H1 (cell line): ENCODE measurements around the gene C8B. TPM values are rescaled to one million over a fixed set of nuclear protein-coding genes. Genes with fewer than 3 reads are reported as not detected.

Experiments
- CTCF ChIA-PET: fragments of 300-600 bp; sonication (Branson Sonifier 250); formaldehyde crosslinking; loops from one replicate; lab custom pipeline; 2021; ENCODE audit not compliant: partially characterized antibody; lab: Charles Lee
- POLR2A ChIA-PET: fragments of 300-600 bp; sonication (Branson Sonifier 250); formaldehyde crosslinking; loops from one replicate; lab custom pipeline; 2021; ENCODE audit warnings: inconsistent platforms; ENCODE audit not compliant: partially characterized antibody; lab: Charles Lee
- DNase-seq, 2 experiments: peaks; one replicate each; pipeline versions ENCODE4 v3.0.0 to v3.0.0-alpha.2; 2010 to 2022; ENCODE audit warnings: low spot score in 2 of 2, low read depth in 1 of 2, mixed read lengths in 1 of 2
- FAIRE-seq: peaks from 2 replicates; lab custom pipeline; 2011; peaks lifted over from hg19 to GRCh38; lab: Jason Lieb, UNC
- H2AFZ ChIP-seq: 2 replicates; pipeline ENCODE4 v1.8.1; 2012; ENCODE audit warnings: low read length, inconsistent platforms
- H2AK5ac ChIP-seq: 2 replicates; pipeline ENCODE4 v1.6.1; 2013; ENCODE audit warnings: low read depth, low read length
- H2BK120ac ChIP-seq: replicated peaks from 2 replicates; pipeline ENCODE3; 2013; ENCODE audit warnings: low read depth, low read length, inconsistent platforms
- H2BK12ac ChIP-seq: 2 replicates; pipeline ENCODE4 v1.6.1; 2013; ENCODE audit warnings: low read depth, low read length
- H2BK15ac ChIP-seq: 2 replicates; pipeline ENCODE4 v1.6.1; 2013; ENCODE audit warnings: low read length
- H2BK20ac ChIP-seq: 2 replicates; pipeline ENCODE4 v1.6.1; 2013; ENCODE audit warnings: low read length
- H2BK5ac ChIP-seq: 2 replicates; pipeline ENCODE4 v1.6.1; 2013; ENCODE audit warnings: low read depth, low read length
- H3K14ac ChIP-seq: 2 replicates; pipeline ENCODE4 v1.6.1; 2013; ENCODE audit warnings: inconsistent platforms; ENCODE audit not compliant: insufficient read length
- H3K18ac ChIP-seq: 2 replicates; pipeline ENCODE4 v1.6.1; 2013; ENCODE audit warnings: low read length; ENCODE audit errors: extremely low read depth
- H3K23ac ChIP-seq: 2 replicates; pipeline ENCODE4 v1.6.1; 2013; ENCODE audit warnings: inconsistent platforms; ENCODE audit not compliant: insufficient read length
- H3K23me2 ChIP-seq: 2 replicates; pipeline ENCODE4 v1.6.1; 2013; ENCODE audit warnings: low read depth, low read length
- H3K27ac ChIP-seq: 2 replicates; pipeline ENCODE4 v1.6.1; 2011; ENCODE audit warnings: low read depth, low read length, inconsistent platforms
- H3K27me3 ChIP-seq, 4 experiments: replicated peaks in 1 of 4; 1 replicate in 1 of 4; 2 replicates in 3 of 4; pipeline versions ENCODE4 v1.6.1 to v1.8.1; 2011 to 2013; ENCODE audit warnings: low read length in 3 of 4, mild to moderate bottlenecking in 3 of 4, inconsistent platforms in 2 of 4, mixed read lengths in 2 of 4, moderate library complexity in 1 of 4; ENCODE audit not compliant: control insufficient read depth in 3 of 4, insufficient read depth in 3 of 4; ENCODE audit errors: extremely low read depth in 1 of 4
- H3K36me3 ChIP-seq, 4 experiments: 2 replicates each; pipeline versions ENCODE4 v1.6.1 to v1.8.1; 2011 to 2013; ENCODE audit warnings: mild to moderate bottlenecking in 4 of 4, low read length in 3 of 4, moderate library complexity in 2 of 4, control low read depth in 1 of 4, inconsistent platforms in 1 of 4; ENCODE audit not compliant: insufficient read depth in 4 of 4, control insufficient read depth in 2 of 4
- H3K4ac ChIP-seq: replicated peaks from 2 replicates; pipeline ENCODE3; 2013; ENCODE audit warnings: low read length, low read depth, mixed read lengths, inconsistent platforms; ENCODE audit not compliant: insufficient read length
- H3K4me1 ChIP-seq, 4 experiments: replicated peaks in 1 of 4; 1 replicate in 1 of 4; 2 replicates in 3 of 4; pipeline versions ENCODE4 v1.6.1 to v1.8.1; 2011 to 2013; ENCODE audit warnings: low read length in 3 of 4, inconsistent platforms in 2 of 4, mixed read lengths in 1 of 4; ENCODE audit not compliant: insufficient read depth in 4 of 4, control insufficient read depth in 3 of 4
- H3K4me2 ChIP-seq, 2 experiments: 2 replicates each; pipeline versions ENCODE4 v1.6.1 to v1.8.1; 2011 to 2013; ENCODE audit warnings: low read depth in 2 of 2, low read length in 2 of 2, control low read depth in 1 of 2, inconsistent platforms in 1 of 2, mild to moderate bottlenecking in 1 of 2; ENCODE audit not compliant: insufficient read depth in 1 of 2
- H3K4me3 ChIP-seq, 4 experiments: fragments of 200-600, 300-600 bp in 1 of 4; sonication (generic), shearing (Covaris generic), sonication (Bioruptor Twin) in 1 of 4; 2 replicates each; pipeline versions ENCODE4 v1.5.1 to v1.8.1; 2011 to 2016; ENCODE audit warnings: low read length in 4 of 4, low read depth in 3 of 4, control low read depth in 2 of 4, inconsistent platforms in 2 of 4, mild to moderate bottlenecking in 2 of 4, mixed read lengths in 1 of 4, moderate library complexity in 1 of 4; ENCODE audit not compliant: insufficient read depth in 2 of 4; ENCODE audit errors: extremely low read depth in 1 of 4
- H3K56ac ChIP-seq: replicated peaks from 2 replicates; pipeline ENCODE3; 2013; ENCODE audit warnings: low read depth, mild to moderate bottlenecking, mixed read lengths, low read length, inconsistent platforms; ENCODE audit not compliant: insufficient read length
- H3K79me1 ChIP-seq: 2 replicates; pipeline ENCODE4 v1.6.1; 2013; ENCODE audit warnings: low read depth, low read length, control low read depth
- H3K79me2 ChIP-seq, 2 experiments: 2 replicates each; pipeline versions ENCODE4 v1.6.1 to v1.8.1; 2012 to 2013; ENCODE audit warnings: low read length in 2 of 2, mild to moderate bottlenecking in 2 of 2, inconsistent platforms in 1 of 2; ENCODE audit not compliant: insufficient read depth in 2 of 2, control insufficient read depth in 1 of 2
- H3K9ac ChIP-seq, 4 experiments: replicated peaks in 1 of 4; 1 replicate in 1 of 4; 2 replicates in 3 of 4; pipeline versions ENCODE4 v1.6.1 to v1.8.1; 2011 to 2013; ENCODE audit warnings: low read depth in 3 of 4, low read length in 3 of 4, control low read depth in 2 of 4, mild to moderate bottlenecking in 2 of 4, moderate library complexity in 2 of 4, inconsistent platforms in 1 of 4; ENCODE audit errors: extremely low read depth in 1 of 4
- H3K9me3 ChIP-seq, 2 experiments: 2 replicates each; pipeline versions ENCODE4 v1.6.1 to v1.8.1; 2012 to 2013; ENCODE audit warnings: mild to moderate bottlenecking in 2 of 2, moderate library complexity in 2 of 2, control low read depth in 1 of 2, inconsistent platforms in 1 of 2, low read depth in 1 of 2, low read length in 1 of 2, mixed read lengths in 1 of 2; ENCODE audit not compliant: insufficient read depth in 2 of 2
- H4K20me1 ChIP-seq, 2 experiments: replicated peaks in 1 of 2; 2 replicates each; pipeline versions ENCODE3 to v1.8.1; 2011 to 2013; ENCODE audit warnings: inconsistent platforms in 2 of 2, low read length in 2 of 2, mild to moderate bottlenecking in 1 of 2; ENCODE audit not compliant: insufficient read depth in 2 of 2, control insufficient read depth in 1 of 2
- H4K5ac ChIP-seq: 2 replicates; pipeline ENCODE4 v1.6.1; 2013; ENCODE audit warnings: low read length, low read depth, mixed read lengths, inconsistent platforms; ENCODE audit not compliant: insufficient read length
- H4K8ac ChIP-seq: 2 replicates; pipeline ENCODE4 v1.8.0; 2013; ENCODE audit warnings: mild to moderate bottlenecking, moderate library complexity, low read length, inconsistent platforms; ENCODE audit not compliant: insufficient read depth; ENCODE audit errors: extremely low read depth
- H4K91ac ChIP-seq: replicated peaks from 2 replicates; pipeline ENCODE3; 2013; ENCODE audit warnings: low read length, mixed read lengths, inconsistent platforms; ENCODE audit not compliant: insufficient read length
- GTF2F1 ChIP-seq: IDR thresholded peaks from 2 replicates; pipeline ENCODE4 v1.6.1; 2012; ENCODE audit warnings: low read depth, low read length, improper control_type of control experiment, borderline replicate concordance
- RAD21 ChIP-seq, 2 experiments: IDR thresholded peaks in 1 of 2; conservative IDR thresholded peaks in 1 of 2; 2 replicates each; pipeline ENCODE4 v1.6.1; 2011; ENCODE audit warnings: low read depth in 2 of 2, low read length in 2 of 2, improper control_type of control experiment in 1 of 2, inconsistent platforms in 1 of 2, mild to moderate bottlenecking in 1 of 2, moderate library complexity in 1 of 2
- SIN3A ChIP-seq, 2 experiments: IDR thresholded peaks in 1 of 2; conservative IDR thresholded peaks in 1 of 2; 2 replicates each; pipeline ENCODE4 v1.6.1; 2011 to 2012; ENCODE audit warnings: low read length in 2 of 2, improper control_type of control experiment in 1 of 2, low read depth in 1 of 2, mild to moderate bottlenecking in 1 of 2
- SIRT6 ChIP-seq: IDR thresholded peaks from one replicate; pipeline ENCODE4 v1.7.1; 2012; ENCODE audit warnings: low read length, inconsistent platforms
- SUZ12 ChIP-seq: fragments of 200-600 bp; sonication (generic); IDR thresholded peaks from 2 replicates; pipeline ENCODE4 v1.6.1; 2012; ENCODE audit warnings: mild to moderate bottlenecking, inconsistent platforms, low read length, moderate library complexity, mixed read lengths
- TAF1 ChIP-seq: IDR thresholded peaks from 2 replicates; pipeline ENCODE4 v1.6.1; 2011; ENCODE audit warnings: mild to moderate bottlenecking, low read depth, low read length
- WGBS, 2 experiments: shearing (Covaris generic) in 1 of 2; methylation state at CpG; one replicate each; pipeline versions ENCODE4 v1.1.6 to v1.1.7; 2013 to 2015; ENCODE audit warnings: low lambda C conversion rate in 2 of 2, mixed read lengths in 2 of 2, inconsistent platforms in 1 of 2, low coverage in 1 of 2, missing lambda C conversion rate in 1 of 2; ENCODE audit not compliant: insufficient replicate concordance in 2 of 2, insufficient coverage in 1 of 2, insufficient read length in 1 of 2; ENCODE audit errors: extremely low coverage in 1 of 2, missing lambda C conversion rate in 1 of 2; 5-methylcytosine and 5-hydroxymethylcytosine counted together
- polyA plus RNA-seq, 7 experiments: library from polyadenylated mRNA; depleted of rRNA in 3 of 7; stranded (reverse) in 5 of 7; unstranded in 2 of 7; fragments of >200 nt in 5 of 7; fragments of 200-250 nt in 2 of 7; gene quantifications; 1 replicate in 5 of 7; 2 replicates in 1 of 7; 4 replicates in 1 of 7; pipeline versions ENCODE4 v1.2.1 to v1.2.3, GENCODE V29; 2011 to 2013; ENCODE audit warnings: missing spikeins in 2 of 7, mixed read lengths in 2 of 7
- total RNA-seq: library from RNA; stranded (reverse); fragmentation: NEBNext Ultra II Directional; extraction: Animal tissue kit (Norgen Biotek cat#: 25700); gene quantifications from 2 replicates; pipeline ENCODE4 v1.2.1, GENCODE V29; 2021

C8B gene
- total and polyA plus RNA-seq, 2 of the 8 experiments (the other 6 are each of a cell fraction or from before 2014, with no cell fraction given) = not detected

GRCh38 chr1:56880774-56881173, 85.0 kb downstream of the C8B start:
- CTCF ChIA-PET = interaction anchor here (0.7 to 0.9 kb wide), 2 partner anchors 49 to 86 kb away, joined by 3 read pairs; no protein-coding TSS in a partner anchor
- H3K36me3 ChIP-seq = no peaks in the 10 kb centered on the region

More at GRCh38 chr1:56880774-56881173, 85.0 kb downstream of the C8B start:
- Histone ChIP-seq H3K4me1 (no peaks in the 10 kb centered on the region), H3K4ac (no peak overlapping the region), H3K14ac (no peak overlapping the region), H4K91ac (no peak overlapping the region), H2AFZ (no peak overlapping the region), H2BK120ac (no peak overlapping the region), H2BK12ac (no peak overlapping the region), H3K4me3 (no peak overlapping the region), H3K27me3 (no peaks in the 10 kb centered on the region), H3K18ac (no peak overlapping the region), H3K9ac (no peak overlapping the region), H3K23ac (no peak overlapping the region), H3K23me2 (no peaks in the 10 kb centered on the region), H3K79me1 (no peaks in the 10 kb centered on the region), H3K27ac (no peak overlapping the region), H3K79me2 (no peaks in the 10 kb centered on the region), H2BK5ac (no peak overlapping the region), H4K20me1 (no peaks in the 10 kb centered on the region), H3K56ac (no peak overlapping the region), H4K8ac (no peak overlapping the region), H4K5ac (no peak overlapping the region), H2AK5ac (no peak overlapping the region), H3K4me2 (no peak overlapping the region), H3K9me3 (no peaks in the 10 kb centered on the region), H2BK15ac (no peak overlapping the region)
- 91% methylated on average over 1 of the region's 1 CpG; no CpG with 5 or more reads in 1 of the 2 experiments for WGBS, 2 experiments
- no peak for DNase-seq
- no peak for FAIRE-seq
- POLR2A ChIA-PET = no interaction called here
- TF ChIP-seq TAF1 = no peak
- TF ChIP-seq RAD21 (IDR thresholded peaks at IDR 0.05 in 1 of 2, conservative IDR thresholded peaks at IDR 0.05 in 1 of 2; ENCODE audit: low read depth in 2 of 2, low read length in 2 of 2) = no peak
- no peak for TF ChIP-seq GTF2F1
- no peak for TF ChIP-seq SIN3A (conservative IDR thresholded peaks at IDR 0.05 in 1 of 2, IDR thresholded peaks at IDR 0.05 in 1 of 2; ENCODE audit: low read depth in 1 of 2, low read length in 2 of 2)
- TF ChIP-seq SUZ12 = no peak
- TF ChIP-seq SIRT6 = no peak
- TF ChIP-seq, all 59 proteins: peak for 0
- no peak overlapping the region for H2BK20ac ChIP-seq
